Mesodermal cell (in vitro differentiated cells): ENCODE results near the gene FAM8A1.

ENCODE experiments used
- H3K27ac ChIP-seq: 2 replicates; pipeline ENCODE4 v1.7.0; 2013; ENCODE audit warnings: mild to moderate bottlenecking, low read depth, low read length, moderate library complexity; ENCODE audit not compliant: severe bottlenecking
- H3K36me3 ChIP-seq: 2 replicates; pipeline ENCODE4 v1.7.1; 2013; ENCODE audit warnings: mild to moderate bottlenecking, low read length, moderate library complexity; ENCODE audit not compliant: control insufficient read depth, insufficient read depth
- H3K4me1 ChIP-seq: one replicate; pipeline ENCODE4 v1.7.1; 2013; ENCODE audit warnings: mild to moderate bottlenecking, low read length; ENCODE audit not compliant: insufficient read depth, control insufficient read depth, poor library complexity, severe bottlenecking
- H3K4me3 ChIP-seq: 2 replicates; pipeline ENCODE4 v1.7.0; 2013; ENCODE audit warnings: low read length, control low read depth, mild to moderate bottlenecking; ENCODE audit not compliant: insufficient read depth, poor library complexity, severe bottlenecking; ENCODE audit errors: extremely low read depth
- H3K9me3 ChIP-seq: 2 replicates; pipeline ENCODE4 v1.7.1; 2013; ENCODE audit warnings: mild to moderate bottlenecking, low read length, moderate library complexity; ENCODE audit not compliant: control insufficient read depth
- WGBS, 2 experiments: methylation state at CpG; one replicate each; pipeline ENCODE4 v1.1.5; 2013; ENCODE audit warnings: missing lambda C conversion rate in 2 of 2; ENCODE audit not compliant: insufficient coverage in 2 of 2; 5-methylcytosine and 5-hydroxymethylcytosine counted together

FAM8A1 gene

GRCh38 chr6:17656644-17657043 lies 56.5 kb downstream of the FAM8A1 start:
- no peak overlapping the region for H3K27ac ChIP-seq
- H3K4me1 ChIP-seq: no peaks in the 10 kb centered on the region
- H3K36me3 ChIP-seq: peaks cover 76% of the 10 kb centered on the region
- no peaks in the 10 kb centered on the region for H3K9me3 ChIP-seq
- WGBS, 2 experiments: 100% methylated on average over 1 to 2 of the region's 3 CpGs
- no peak overlapping the region for H3K4me3 ChIP-seq
